ENCODE results near the gene KRT77.
"Not testable (repeated sequence)": the region's sequence is repeated elsewhere in the genome, so short reads cannot be mapped to it uniquely, and the experiment has no call there.

Gene KRT77

GRCh38 chr12:52712122-52712521 lies 8.8 kb upstream of the KRT77 start:
- Mint-ChIP-seq H3K27me3 (ENCODE audit: low read depth) (peaks cover 49% of the 10 kb centered on the region), H3K4me1 (ENCODE audit: low read depth) (peaks cover 12% of the 10 kb centered on the region)
- not testable (repeated sequence) for H3K4me3 Mint-ChIP-seq; H3K36me3 Mint-ChIP-seq (ENCODE audit: low read depth); H3K27ac Mint-ChIP-seq; H3K9me3 Mint-ChIP-seq

- Mint-ChIP-seq H3K4me3 (no peak overlapping the region), H3K9me3 (no peaks in the 10 kb centered on the region), H3K36me3 (ENCODE audit: low read depth) (peaks cover 3% of the 10 kb centered on the region), H3K27ac (no peak overlapping the region), H3K27me3 (ENCODE audit: low read depth) (peaks cover 35% of the 10 kb centered on the region), H3K4me1 (ENCODE audit: low read depth) (peaks cover 12% of the 10 kb centered on the region)
Measured at GRCh38 chr12:52710730-52711129, 7.4 kb upstream of the KRT77 start.

- H3K27me3 Mint-ChIP-seq (ENCODE audit: low read depth): peaks cover 17% of the 10 kb centered on the region
- H3K27ac Mint-ChIP-seq: no peak overlapping the region
- no peak overlapping the region for H3K4me3 Mint-ChIP-seq
- H3K9me3 Mint-ChIP-seq: no peaks in the 10 kb centered on the region
- H3K36me3 Mint-ChIP-seq (ENCODE audit: low read depth): peaks cover 3% of the 10 kb centered on the region
- H3K4me1 Mint-ChIP-seq (ENCODE audit: low read depth): peaks cover 2% of the 10 kb centered on the region
Measured at GRCh38 chr12:52708010-52708409, 4.7 kb upstream of the KRT77 start.

- peaks cover 13% of the 10 kb centered on the region for H3K27me3 Mint-ChIP-seq (ENCODE audit: low read depth)
- H3K4me3 Mint-ChIP-seq: no peak overlapping the region
Measured at GRCh38 chr12:52704464-52704863, 1.1 kb upstream of the KRT77 start.

GRCh38 chr12:52703878-52704277 lies 554 bp upstream of the KRT77 start:
- H3K4me3 Mint-ChIP-seq: no peak overlapping the region
- H3K27ac Mint-ChIP-seq: no peak overlapping the region
- H3K27me3 Mint-ChIP-seq (ENCODE audit: low read depth): peaks cover 13% of the 10 kb centered on the region
- H3K36me3 Mint-ChIP-seq (ENCODE audit: low read depth): no peaks in the 10 kb centered on the region
- H3K9me3 Mint-ChIP-seq: no peaks in the 10 kb centered on the region
- peaks cover 2% of the 10 kb centered on the region for H3K4me1 Mint-ChIP-seq (ENCODE audit: low read depth)

More at GRCh38 chr12:52704464-52704863, 1.1 kb upstream of the KRT77 start:
- peaks cover 2% of the 10 kb centered on the region for H3K4me1 Mint-ChIP-seq (ENCODE audit: low read depth)
- no peaks in the 10 kb centered on the region for H3K36me3 Mint-ChIP-seq (ENCODE audit: low read depth)
- no peak overlapping the region for H3K27ac Mint-ChIP-seq
- H3K9me3 Mint-ChIP-seq: no peaks in the 10 kb centered on the region

GRCh38 chr12:52702338-52702737 lies 986 bp downstream of the KRT77 start:
- Mint-ChIP-seq H3K36me3 (ENCODE audit: low read depth) (no peaks in the 10 kb centered on the region), H3K27ac (no peak overlapping the region), H3K27me3 (ENCODE audit: low read depth) (peaks cover 16% of the 10 kb centered on the region), H3K4me3 (no peak overlapping the region), H3K9me3 (no peaks in the 10 kb centered on the region), H3K4me1 (ENCODE audit: low read depth) (no peaks in the 10 kb centered on the region)

GRCh38 chr12:52701281-52701680 lies 2.0 kb downstream of the KRT77 start:
- H3K9me3 Mint-ChIP-seq: no peaks in the 10 kb centered on the region

GRCh38 chr12:52699960-52700359 lies 3.4 kb downstream of the KRT77 start:
- Mint-ChIP-seq H3K27ac (no peak overlapping the region), H3K36me3 (ENCODE audit: low read depth) (no peaks in the 10 kb centered on the region), H3K4me1 (ENCODE audit: low read depth) (no peaks in the 10 kb centered on the region), H3K9me3 (no peaks in the 10 kb centered on the region), H3K27me3 (ENCODE audit: low read depth) (peaks cover 29% of the 10 kb centered on the region), H3K4me3 (no peak overlapping the region)

More at GRCh38 chr12:52701281-52701680, 2.0 kb downstream of the KRT77 start:
- no peaks in the 10 kb centered on the region for H3K36me3 Mint-ChIP-seq (ENCODE audit: low read depth)
- peaks cover 21% of the 10 kb centered on the region for H3K27me3 Mint-ChIP-seq (ENCODE audit: low read depth)
- H3K27ac Mint-ChIP-seq: no peak overlapping the region
- H3K4me3 Mint-ChIP-seq: no peak overlapping the region
- H3K4me1 Mint-ChIP-seq (ENCODE audit: low read depth): no peaks in the 10 kb centered on the region

GRCh38 chr12:52699373-52699772 lies 4.0 kb downstream of the KRT77 start:
- Mint-ChIP-seq H3K27ac (no peak overlapping the region), H3K27me3 (ENCODE audit: low read depth) (peaks cover 34% of the 10 kb centered on the region)

GRCh38 chr12:52698651-52699340 lies 4.5 kb downstream of the KRT77 start:
- no peak overlapping the region for H3K4me3 Mint-ChIP-seq
- H3K27me3 Mint-ChIP-seq (ENCODE audit: low read depth): peaks cover 34% of the 10 kb centered on the region
- no peaks in the 10 kb centered on the region for H3K4me1 Mint-ChIP-seq (ENCODE audit: low read depth)
- H3K9me3 Mint-ChIP-seq: no peaks in the 10 kb centered on the region
- no peak overlapping the region for H3K27ac Mint-ChIP-seq
- H3K36me3 Mint-ChIP-seq (ENCODE audit: low read depth): no peaks in the 10 kb centered on the region

More at GRCh38 chr12:52699373-52699772, 4.0 kb downstream of the KRT77 start:
- Mint-ChIP-seq H3K9me3 (no peaks in the 10 kb centered on the region), H3K4me3 (no peak overlapping the region), H3K4me1 (ENCODE audit: low read depth) (no peaks in the 10 kb centered on the region), H3K36me3 (ENCODE audit: low read depth) (no peaks in the 10 kb centered on the region)

- Mint-ChIP-seq H3K9me3 (no peaks in the 10 kb centered on the region), H3K27me3 (ENCODE audit: low read depth) (peaks cover 39% of the 10 kb centered on the region), H3K4me1 (ENCODE audit: low read depth) (no peaks in the 10 kb centered on the region), H3K36me3 (ENCODE audit: low read depth) (no peaks in the 10 kb centered on the region), H3K27ac (no peak overlapping the region), H3K4me3 (no peak overlapping the region)
Measured at GRCh38 chr12:52697058-52697582, 6.2 kb downstream of the KRT77 start.

GRCh38 chr12:52696588-52696987 lies 6.7 kb downstream of the KRT77 start:
- peaks cover 40% of the 10 kb centered on the region for H3K27me3 Mint-ChIP-seq (ENCODE audit: low read depth)
- H3K4me1 Mint-ChIP-seq (ENCODE audit: low read depth): peaks cover 1% of the 10 kb centered on the region
- H3K27ac Mint-ChIP-seq: no peak overlapping the region
- no peaks in the 10 kb centered on the region for H3K9me3 Mint-ChIP-seq
- no peak overlapping the region for H3K4me3 Mint-ChIP-seq
- no peaks in the 10 kb centered on the region for H3K36me3 Mint-ChIP-seq (ENCODE audit: low read depth)

- Mint-ChIP-seq H3K9me3 (no peaks in the 10 kb centered on the region), H3K27me3 (ENCODE audit: low read depth) (peaks cover 56% of the 10 kb centered on the region), H3K4me3 (no peak overlapping the region), H3K27ac (no peak overlapping the region), H3K4me1 (ENCODE audit: low read depth) (peaks cover 10% of the 10 kb centered on the region), H3K36me3 (ENCODE audit: low read depth) (no peaks in the 10 kb centered on the region)
Measured at GRCh38 chr12:52695039-52695438, 8.3 kb downstream of the KRT77 start.

GRCh38 chr12:52694151-52694550 lies 9.2 kb downstream of the KRT77 start:
- Mint-ChIP-seq H3K9me3 (no peaks in the 10 kb centered on the region), H3K4me3 (no peak overlapping the region), H3K27ac (no peak overlapping the region), H3K36me3 (ENCODE audit: low read depth) (no peaks in the 10 kb centered on the region), H3K27me3 (ENCODE audit: low read depth) (peaks cover 64% of the 10 kb centered on the region), H3K4me1 (ENCODE audit: low read depth) (peaks cover 10% of the 10 kb centered on the region)

- Mint-ChIP-seq H3K4me1 (ENCODE audit: low read depth) (peaks cover 10% of the 10 kb centered on the region), H3K36me3 (ENCODE audit: low read depth) (no peaks in the 10 kb centered on the region), H3K9me3 (no peaks in the 10 kb centered on the region), H3K27ac (no peak overlapping the region), H3K4me3 (no peak overlapping the region), H3K27me3 (ENCODE audit: low read depth) (peaks cover 73% of the 10 kb centered on the region)
Measured at GRCh38 chr12:52693261-52693660, 10.1 kb downstream of the KRT77 start.
